Gastroesophageal sphincter (tissue), 3 donors: ENCODE results near the gene PTK6.

Source experiments
- EP300 ChIP-seq: sonication (generic); formaldehyde crosslinking; IDR thresholded peaks from one replicate; pipeline ENCODE4 v1.6.1; 2017; ENCODE audit warnings: antibody characterized with exemption, mild to moderate bottlenecking
- POLR2A ChIP-seq, 2 donors: fragments of 450-650 bp; IDR thresholded peaks; one replicate each; pipeline ENCODE4 v1.6.1; 2017; ENCODE audit warnings: antibody characterized with exemption in 2 of 2, mild to moderate bottlenecking in 2 of 2, moderate library complexity in 1 of 2
- POLR2AphosphoS5 ChIP-seq: sonication (generic); formaldehyde crosslinking; IDR thresholded peaks from one replicate; pipeline ENCODE4 v1.6.1; 2017; ENCODE audit warnings: antibody characterized with exemption
- TF ChIP-seq, protein P1 (sequence below), 4 experiments: fragments of 200-600 bp in 2 of 4; fragments of 450-650 bp in 2 of 4; sonication (generic) in 1 of 4; IDR thresholded peaks; one replicate each; pipeline ENCODE4 v1.5.1; 2017 to 2019; ENCODE audit warnings: antibody characterized with exemption in 4 of 4, mild to moderate bottlenecking in 2 of 4, moderate library complexity in 2 of 4

DNA sequence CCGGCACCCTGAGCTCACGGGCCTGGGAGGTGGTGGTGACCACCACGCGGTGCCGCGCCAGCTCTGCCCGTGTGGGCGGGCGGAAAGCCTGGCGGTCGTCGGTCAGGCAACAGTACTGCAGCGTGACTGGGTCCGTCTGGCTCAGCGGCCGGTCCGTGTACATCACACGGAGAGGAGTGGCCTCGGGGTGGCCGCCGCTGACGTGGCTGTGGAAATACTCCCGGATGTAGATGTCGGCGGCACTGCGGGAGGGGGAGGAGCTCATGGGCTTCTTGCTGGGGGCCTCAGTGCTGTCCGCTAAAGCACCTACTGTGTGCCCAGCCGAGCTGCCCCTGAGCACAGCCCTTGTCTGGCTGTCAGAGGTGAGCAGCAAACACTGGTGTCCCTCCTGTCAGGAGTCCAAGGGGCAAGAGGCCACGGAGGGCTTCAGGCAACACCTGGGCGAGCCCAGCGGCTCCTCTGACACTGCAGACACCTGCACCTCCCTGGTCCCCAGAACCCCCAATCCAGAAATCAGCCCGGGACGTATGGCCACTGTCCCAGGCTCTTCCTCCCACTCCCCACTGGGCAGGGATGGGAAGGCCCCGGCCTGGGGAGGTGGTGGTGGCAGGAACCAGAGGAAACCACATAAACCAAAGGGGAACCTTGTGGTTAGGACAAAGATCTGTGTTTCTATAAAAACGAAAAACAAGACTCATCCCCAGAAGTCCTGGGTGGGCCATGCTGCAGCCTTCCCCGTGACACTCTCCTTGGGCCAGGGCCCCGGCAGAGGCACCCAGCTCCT, 30.4 kb upstream of the PTK6 start:
- TF ChIP-seq, protein P1, sequence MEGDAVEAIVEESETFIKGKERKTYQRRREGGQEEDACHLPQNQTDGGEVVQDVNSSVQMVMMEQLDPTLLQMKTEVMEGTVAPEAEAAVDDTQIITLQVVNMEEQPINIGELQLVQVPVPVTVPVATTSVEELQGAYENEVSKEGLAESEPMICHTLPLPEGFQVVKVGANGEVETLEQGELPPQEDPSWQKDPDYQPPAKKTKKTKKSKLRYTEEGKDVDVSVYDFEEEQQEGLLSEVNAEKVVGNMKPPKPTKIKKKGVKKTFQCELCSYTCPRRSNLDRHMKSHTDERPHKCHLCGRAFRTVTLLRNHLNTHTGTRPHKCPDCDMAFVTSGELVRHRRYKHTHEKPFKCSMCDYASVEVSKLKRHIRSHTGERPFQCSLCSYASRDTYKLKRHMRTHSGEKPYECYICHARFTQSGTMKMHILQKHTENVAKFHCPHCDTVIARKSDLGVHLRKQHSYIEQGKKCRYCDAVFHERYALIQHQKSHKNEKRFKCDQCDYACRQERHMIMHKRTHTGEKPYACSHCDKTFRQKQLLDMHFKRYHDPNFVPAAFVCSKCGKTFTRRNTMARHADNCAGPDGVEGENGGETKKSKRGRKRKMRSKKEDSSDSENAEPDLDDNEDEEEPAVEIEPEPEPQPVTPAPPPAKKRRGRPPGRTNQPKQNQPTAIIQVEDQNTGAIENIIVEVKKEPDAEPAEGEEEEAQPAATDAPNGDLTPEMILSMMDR (IDR thresholded peaks at IDR 0.05): no peak
- no peak for TF ChIP-seq EP300
- no peak for TF ChIP-seq POLR2A (IDR thresholded peaks at IDR 0.05)
- no peak for TF ChIP-seq POLR2AphosphoS5
